ENCODE results near the gene BCDIN3D.

DNA sequence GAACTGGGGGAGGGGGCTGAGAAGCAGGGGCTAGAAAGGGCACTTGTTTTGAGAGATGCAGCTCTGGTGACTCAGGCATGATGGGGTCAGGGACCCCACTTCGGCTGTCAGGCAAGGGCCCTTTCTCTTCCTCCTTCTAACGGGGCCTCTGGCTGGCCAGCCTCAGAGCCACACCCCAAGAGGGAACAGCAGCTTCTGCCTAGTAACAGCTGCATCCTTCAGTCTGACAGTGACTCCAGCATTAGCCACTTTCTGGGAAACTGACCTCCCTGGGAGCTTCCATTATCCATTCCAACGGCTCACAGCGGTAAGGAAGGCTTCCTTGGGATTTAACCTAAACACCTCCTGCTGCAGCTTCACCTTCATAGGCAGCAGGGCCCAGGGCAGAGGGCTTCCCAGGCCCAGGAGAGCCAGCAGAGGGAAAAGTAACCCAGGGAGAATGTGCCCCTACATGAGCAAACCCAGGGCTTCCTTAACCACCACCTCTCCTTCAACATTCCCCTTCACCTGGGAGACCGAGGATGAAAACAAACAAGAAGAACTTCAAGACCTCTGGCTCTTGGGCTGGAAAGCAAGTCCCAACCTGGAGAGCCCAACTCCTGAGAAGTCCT lies 17.4 kb downstream of the BCDIN3D start:
- TF ChIP-seq, protein P1, sequence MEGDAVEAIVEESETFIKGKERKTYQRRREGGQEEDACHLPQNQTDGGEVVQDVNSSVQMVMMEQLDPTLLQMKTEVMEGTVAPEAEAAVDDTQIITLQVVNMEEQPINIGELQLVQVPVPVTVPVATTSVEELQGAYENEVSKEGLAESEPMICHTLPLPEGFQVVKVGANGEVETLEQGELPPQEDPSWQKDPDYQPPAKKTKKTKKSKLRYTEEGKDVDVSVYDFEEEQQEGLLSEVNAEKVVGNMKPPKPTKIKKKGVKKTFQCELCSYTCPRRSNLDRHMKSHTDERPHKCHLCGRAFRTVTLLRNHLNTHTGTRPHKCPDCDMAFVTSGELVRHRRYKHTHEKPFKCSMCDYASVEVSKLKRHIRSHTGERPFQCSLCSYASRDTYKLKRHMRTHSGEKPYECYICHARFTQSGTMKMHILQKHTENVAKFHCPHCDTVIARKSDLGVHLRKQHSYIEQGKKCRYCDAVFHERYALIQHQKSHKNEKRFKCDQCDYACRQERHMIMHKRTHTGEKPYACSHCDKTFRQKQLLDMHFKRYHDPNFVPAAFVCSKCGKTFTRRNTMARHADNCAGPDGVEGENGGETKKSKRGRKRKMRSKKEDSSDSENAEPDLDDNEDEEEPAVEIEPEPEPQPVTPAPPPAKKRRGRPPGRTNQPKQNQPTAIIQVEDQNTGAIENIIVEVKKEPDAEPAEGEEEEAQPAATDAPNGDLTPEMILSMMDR (IDR thresholded peaks at IDR 0.05) = no peak
- TF ChIP-seq POLR2A (IDR thresholded peaks at IDR 0.05) = no peak
- TF ChIP-seq EP300 (IDR thresholded peaks at IDR 0.05) = no peak
